ENCODE results near the gene CSF1R. TPM values are rescaled to one million over a fixed set of nuclear protein-coding genes. Genes with fewer than 3 reads are reported as not detected.
A peak's percentile ranks its signal among the peaks of the same experiment; 100 is the strongest.

CSF1R gene
- total and polyA plus RNA-seq, 2 of the 8 experiments (the other 6 are each of a cell fraction or from before 2014, with no cell fraction given): 0.12 TPM; not detected in 1

DNA sequence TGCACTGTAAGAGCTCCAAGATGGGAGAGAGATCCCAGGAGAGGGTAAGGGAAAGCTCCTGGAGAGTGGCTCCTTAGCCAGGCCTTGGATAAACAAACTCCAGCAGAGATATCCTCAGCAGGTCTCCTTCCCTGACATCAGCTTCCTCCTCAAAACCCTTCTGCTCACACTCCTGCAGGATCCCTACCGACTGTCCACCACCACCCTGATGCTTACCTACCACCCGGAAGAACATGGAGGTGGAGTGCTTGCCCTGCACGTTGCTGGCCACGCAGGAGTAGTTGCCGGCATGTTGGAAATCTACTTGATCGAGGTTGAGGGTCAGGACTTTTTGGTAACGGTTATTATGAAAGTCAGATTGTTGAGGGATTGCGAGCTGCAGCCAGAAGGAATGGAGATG lies 9.3 kb downstream of the CSF1R start:
- H4K91ac ChIP-seq (replicated peaks; ENCODE audit: insufficient read length, low read length): no peak overlapping the region
- no peak overlapping the region for H2BK15ac ChIP-seq (ENCODE audit: low read length)
- H3K56ac ChIP-seq (replicated peaks; ENCODE audit: insufficient read length, low read depth, low read length): no peak overlapping the region
- no peak overlapping the region for H3K4me2 ChIP-seq (ENCODE audit: insufficient read depth in 1 of 2, low read depth in 2 of 2, low read length in 2 of 2)
- H2BK12ac ChIP-seq (ENCODE audit: low read depth, low read length): no peak overlapping the region
- ChIA-PET POLR2A (ENCODE audit: partially characterized antibody) (interaction anchor here (2.0 kb wide), 1 partner anchor 10 kb away, joined by 6 read pairs; the partner anchor contains the start of gene CSF1R), CTCF (ENCODE audit: partially characterized antibody) (interaction anchor here (1.1 to 4.8 kb wide), 8 partner anchors 10 to 99 kb away, joined by 4 to 20 read pairs (median 8); no protein-coding TSS in a partner anchor)
- peak in 1 of 2 experiments; percentile 20 for DNase-seq (ENCODE audit: low read depth in 1 of 2, low spot score in 2 of 2)
- no peak overlapping the region for H2BK5ac ChIP-seq (ENCODE audit: low read depth, low read length)
- no peak overlapping the region for H3K27ac ChIP-seq (ENCODE audit: low read depth, low read length)
- H3K4me3 ChIP-seq (ENCODE audit: extremely low read depth in 1 of 4, insufficient read depth in 2 of 4, low read depth in 3 of 4, low read length in 4 of 4): no peak overlapping the region
- H3K23me2 ChIP-seq (ENCODE audit: low read depth, low read length): no peaks in the 10 kb centered on the region
- FAIRE-seq: no peak
- H2AFZ ChIP-seq (ENCODE audit: low read length): no peak overlapping the region
- 88% methylated on average over 8 of the region's 8 CpGs; no CpG with 5 or more reads in 1 of the 2 experiments for WGBS, 2 experiments (ENCODE audit: extremely low coverage in 1 of 2, insufficient coverage in 1 of 2, insufficient read length in 1 of 2, insufficient replicate concordance in 2 of 2, low coverage in 1 of 2, low lambda C conversion rate in 2 of 2, missing lambda C conversion rate in 1 of 2)
- no peaks in the 10 kb centered on the region for H3K27me3 ChIP-seq (replicated peaks in 1 of 4; ENCODE audit: control insufficient read depth in 3 of 4, extremely low read depth in 1 of 4, insufficient read depth in 3 of 4, low read length in 3 of 4)
- H4K20me1 ChIP-seq (replicated peaks in 1 of 2; ENCODE audit: control insufficient read depth in 1 of 2, insufficient read depth in 2 of 2, low read length in 2 of 2): no peaks in the 10 kb centered on the region
- no peaks in the 10 kb centered on the region for H3K36me3 ChIP-seq (ENCODE audit: control insufficient read depth in 2 of 4, insufficient read depth in 4 of 4, low read length in 3 of 4)
- no peak overlapping the region for H3K23ac ChIP-seq (ENCODE audit: insufficient read length)
- no peak overlapping the region for H4K5ac ChIP-seq (ENCODE audit: insufficient read length, low read depth, low read length)
- no peaks in the 10 kb centered on the region for H3K79me2 ChIP-seq (ENCODE audit: control insufficient read depth in 1 of 2, insufficient read depth in 2 of 2, low read length in 2 of 2)
- no peak overlapping the region for H4K8ac ChIP-seq (ENCODE audit: extremely low read depth, insufficient read depth, low read length)
- no peaks in the 10 kb centered on the region for H3K9me3 ChIP-seq (ENCODE audit: insufficient read depth in 2 of 2, low read depth in 1 of 2, low read length in 1 of 2)
- no peak overlapping the region for H2BK120ac ChIP-seq (replicated peaks; ENCODE audit: low read depth, low read length)
- H3K4me1 ChIP-seq (replicated peaks in 1 of 4; ENCODE audit: control insufficient read depth in 3 of 4, insufficient read depth in 4 of 4, low read length in 3 of 4): peaks cover 0 to 4% (median 1%) of the 10 kb centered on the region in 4 experiments; a peak in 4 of 7 replicates
- H2BK20ac ChIP-seq (ENCODE audit: low read length): no peak overlapping the region
- H3K9ac ChIP-seq (replicated peaks in 1 of 4; ENCODE audit: extremely low read depth in 1 of 4, low read depth in 3 of 4, low read length in 3 of 4): no peak overlapping the region
- H3K18ac ChIP-seq (ENCODE audit: extremely low read depth, low read length): no peak overlapping the region
- H3K79me1 ChIP-seq (ENCODE audit: low read depth, low read length): no peaks in the 10 kb centered on the region
- no peak overlapping the region for H3K4ac ChIP-seq (replicated peaks; ENCODE audit: insufficient read length, low read depth, low read length)
- no peak overlapping the region for H3K14ac ChIP-seq (ENCODE audit: insufficient read length)
- H2AK5ac ChIP-seq (ENCODE audit: low read depth, low read length): no peak overlapping the region
- TF ChIP-seq, protein P1, sequence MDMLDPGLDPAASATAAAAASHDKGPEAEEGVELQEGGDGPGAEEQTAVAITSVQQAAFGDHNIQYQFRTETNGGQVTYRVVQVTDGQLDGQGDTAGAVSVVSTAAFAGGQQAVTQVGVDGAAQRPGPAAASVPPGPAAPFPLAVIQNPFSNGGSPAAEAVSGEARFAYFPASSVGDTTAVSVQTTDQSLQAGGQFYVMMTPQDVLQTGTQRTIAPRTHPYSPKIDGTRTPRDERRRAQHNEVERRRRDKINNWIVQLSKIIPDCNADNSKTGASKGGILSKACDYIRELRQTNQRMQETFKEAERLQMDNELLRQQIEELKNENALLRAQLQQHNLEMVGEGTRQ (IDR thresholded peaks at IDR 0.05; ENCODE audit: low read length): no peak
- TF ChIP-seq ZNF274 (IDR thresholded peaks at IDR 0.05; ENCODE audit: borderline replicate concordance, extremely low read depth, low read length): no peak
- TF ChIP-seq SIX5 (IDR thresholded peaks at IDR 0.05; ENCODE audit: low read depth, low read length): no peak
